ENCODE results near the gene CAPZB.

The CAPZB gene

DNA sequence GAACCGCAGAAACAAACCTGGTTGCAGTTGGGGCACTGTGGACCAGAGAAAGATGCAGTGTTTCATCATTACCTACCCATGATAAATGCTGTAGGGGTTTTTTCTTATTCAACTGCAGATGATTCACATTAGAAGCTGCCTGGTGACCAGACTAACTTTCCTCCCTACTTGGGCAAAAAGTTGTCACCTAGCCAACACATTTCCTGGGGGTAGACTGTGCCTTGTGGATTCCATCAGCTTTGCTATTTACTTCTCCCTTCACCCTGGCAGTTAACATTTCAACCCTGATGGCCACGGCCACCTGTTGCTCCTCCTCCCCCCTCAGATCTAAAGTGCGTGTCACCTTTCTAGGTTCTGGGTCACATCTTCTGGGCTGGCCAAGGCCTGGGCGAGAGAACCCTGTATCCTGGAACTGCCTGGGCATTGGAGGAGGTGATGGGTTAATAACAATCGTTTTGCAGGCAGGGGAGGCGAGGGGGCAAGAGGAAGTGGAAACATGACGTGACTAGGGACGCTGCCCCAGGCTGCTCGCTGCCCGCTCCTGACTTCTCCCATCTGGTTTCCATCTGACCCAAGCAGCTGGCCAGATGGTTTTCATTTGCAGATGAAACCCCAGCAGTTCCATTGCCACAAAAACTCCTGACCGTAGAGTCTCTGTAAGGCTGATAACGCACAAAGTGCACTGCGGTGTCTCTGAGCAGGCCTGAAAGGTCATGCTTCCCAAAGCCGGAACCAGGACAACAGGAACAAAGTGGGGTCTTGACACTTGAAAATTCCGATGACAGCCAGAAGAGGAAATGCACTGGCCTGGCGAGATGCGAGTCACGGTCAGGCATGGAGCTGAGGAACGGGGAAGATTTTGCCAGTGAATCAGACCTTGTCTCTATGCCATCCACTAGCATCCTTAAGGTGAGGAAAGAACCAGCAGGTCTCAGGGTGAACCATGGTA is 36.6 kb downstream of the CAPZB start:
- DNase-seq (ENCODE audit: low spot score): peak; percentile 40

DNA sequence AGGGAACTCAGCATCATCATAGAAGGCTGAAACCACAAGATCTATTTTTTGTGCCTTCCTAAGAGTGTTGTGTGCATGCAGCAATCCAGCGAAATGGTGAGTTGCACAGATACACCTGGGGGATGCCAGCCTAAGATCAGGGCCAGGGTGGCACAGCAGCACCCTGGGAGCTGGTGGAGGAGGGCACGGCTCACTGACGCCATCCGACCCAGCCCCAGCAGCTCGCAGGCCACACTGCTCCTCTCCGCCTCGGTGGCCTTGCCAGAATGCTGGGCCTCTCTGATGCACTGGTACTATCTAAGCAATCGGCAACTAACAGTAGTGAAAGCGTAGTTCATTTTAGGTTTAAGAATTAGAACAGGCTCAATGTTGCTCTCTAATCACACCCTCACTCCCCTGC is 37.8 kb downstream of the CAPZB start:
- no peak for DNase-seq (ENCODE audit: low spot score)

DNA sequence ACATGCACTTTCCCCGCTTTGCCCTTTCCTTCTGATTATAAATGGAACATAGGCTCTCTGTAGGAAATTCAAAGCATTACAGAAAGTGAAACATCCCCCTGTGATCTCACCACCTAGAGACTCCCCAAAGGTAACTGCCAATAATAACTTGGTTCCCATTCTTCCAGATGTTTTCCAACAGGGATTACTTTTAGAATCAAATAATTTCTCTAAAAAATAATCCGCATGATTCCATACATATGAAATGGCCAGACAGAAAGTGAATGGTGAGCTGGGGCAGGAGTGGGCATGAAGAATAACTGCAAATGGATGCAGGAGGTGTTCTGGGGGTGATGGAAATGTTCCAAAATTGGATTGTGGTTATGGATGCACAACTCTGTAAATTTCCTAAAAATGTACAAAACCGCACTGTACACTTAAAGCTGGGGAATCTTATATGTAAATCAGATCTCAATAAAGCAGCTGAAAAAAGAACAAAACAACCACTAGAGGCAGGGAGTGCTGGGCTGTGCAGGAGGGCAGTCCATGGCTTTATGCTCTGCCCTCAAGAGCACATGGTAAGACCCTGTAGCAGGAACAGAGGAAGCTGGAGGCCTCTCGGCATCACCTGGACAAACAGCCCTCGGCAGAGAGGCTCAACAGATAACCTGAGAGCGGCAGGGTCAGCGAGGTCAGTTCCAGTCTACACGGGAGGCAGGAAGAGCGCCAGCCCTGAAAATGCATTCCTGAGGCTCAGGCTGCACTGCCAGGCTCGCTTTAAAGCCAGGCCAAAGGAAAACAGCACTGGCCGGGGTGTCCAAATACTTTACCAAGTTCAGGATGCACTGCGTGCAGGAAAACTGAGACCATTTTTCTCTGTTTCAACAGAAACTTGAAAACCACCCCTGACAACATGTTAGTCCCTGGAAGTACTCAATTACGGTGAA is 39.7 kb downstream of the CAPZB start:
- DNase-seq (ENCODE audit: low spot score): no peak

DNA sequence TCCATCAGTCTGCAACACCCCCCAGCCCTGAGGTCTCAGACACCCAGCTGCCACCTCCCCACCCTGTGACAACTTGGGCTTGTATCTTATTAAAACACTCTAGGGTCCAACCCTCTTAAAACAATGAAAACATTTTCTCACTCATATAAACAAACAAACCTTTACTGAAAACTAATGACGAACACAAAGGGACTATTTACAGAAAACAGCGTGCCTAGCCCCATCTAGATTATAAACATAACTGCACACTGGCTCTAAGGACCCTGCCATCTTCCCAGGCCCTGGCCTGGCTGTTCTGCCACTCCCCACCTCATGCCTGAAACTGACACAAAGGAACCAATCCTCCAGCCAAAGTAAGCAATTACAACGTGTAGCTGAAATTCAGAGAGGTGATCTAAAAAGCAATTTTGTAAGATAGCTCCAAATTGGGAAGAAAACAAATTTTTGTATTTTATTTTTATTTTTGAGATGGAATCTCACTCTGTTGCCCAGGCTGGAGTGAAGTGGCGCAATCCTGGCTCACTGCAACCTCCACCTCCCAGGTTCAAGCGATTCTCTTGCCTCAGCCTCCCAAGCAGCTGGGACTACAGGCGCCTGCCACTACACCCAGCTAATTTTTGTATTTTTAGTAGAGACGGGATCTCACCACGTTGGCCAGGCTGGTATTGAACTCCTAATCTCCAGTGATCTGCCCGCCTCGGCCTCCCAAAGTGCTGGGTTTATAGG is 40.9 kb downstream of the CAPZB start:
- no peak for DNase-seq (ENCODE audit: low spot score)

DNA sequence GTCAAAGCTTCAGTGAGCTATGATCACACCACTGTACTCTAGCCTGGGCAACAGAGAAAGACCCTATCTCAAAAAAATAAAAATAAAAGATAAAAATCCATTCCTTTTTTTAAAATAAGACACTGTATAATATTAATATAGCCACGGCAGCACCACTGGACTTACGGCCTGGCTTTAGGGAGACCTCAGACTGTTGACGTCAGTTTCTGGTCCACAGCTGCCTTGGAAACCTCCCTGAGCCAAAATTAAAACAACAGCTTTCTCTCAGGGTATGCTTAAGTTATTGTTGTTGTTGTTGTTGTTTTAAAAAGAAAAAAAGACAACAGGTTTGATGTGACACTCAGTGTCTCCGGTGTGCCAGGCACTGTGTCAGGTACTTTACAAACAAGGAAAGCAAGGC is 42.0 kb downstream of the CAPZB start:
- no peak for DNase-seq (ENCODE audit: low spot score)

DNA sequence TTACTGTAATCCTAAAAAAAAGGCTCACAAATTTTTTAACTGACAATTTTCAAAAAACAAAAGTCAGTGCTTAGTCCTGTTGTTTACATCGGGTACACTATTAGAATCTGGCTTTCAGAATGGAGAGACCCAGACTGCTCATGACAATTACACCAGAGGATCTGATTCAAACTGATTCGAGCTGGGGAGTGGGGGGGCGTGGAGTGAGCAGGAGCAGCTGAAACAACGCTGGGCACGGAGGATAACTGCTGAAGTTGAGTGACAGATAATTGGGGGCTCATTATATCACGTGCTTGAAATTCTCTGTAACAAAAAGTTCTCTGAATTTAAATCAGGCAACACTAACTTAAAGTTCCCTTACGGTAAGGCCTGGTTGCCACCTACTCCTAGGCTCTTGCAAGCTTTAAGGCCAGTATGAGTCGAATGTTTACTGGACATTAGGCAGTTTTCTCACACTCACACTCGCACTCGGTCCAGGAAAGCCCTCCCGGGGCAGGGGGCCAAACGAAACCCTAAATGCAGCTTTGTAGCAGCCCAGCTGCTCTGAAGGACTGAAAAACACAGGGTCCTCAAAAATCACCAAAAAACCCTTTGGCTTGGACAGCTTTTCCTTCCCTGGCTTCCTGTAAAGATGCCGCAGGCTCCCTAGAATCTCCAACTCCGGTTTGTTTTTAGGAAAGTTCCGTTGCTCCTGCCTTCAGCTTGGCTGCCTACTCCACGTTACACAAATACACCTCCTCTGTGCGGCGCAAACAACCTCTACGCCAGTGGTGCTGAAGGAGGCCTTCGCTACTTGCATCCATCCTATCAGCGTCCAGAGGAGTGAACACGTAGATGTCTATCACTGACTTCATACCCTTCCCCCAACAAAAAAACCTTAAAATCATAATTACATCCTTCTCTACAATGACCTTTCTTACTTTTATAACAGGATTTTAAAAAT is 42.9 kb downstream of the CAPZB start:
- DNase-seq (ENCODE audit: low spot score): no peak

DNA sequence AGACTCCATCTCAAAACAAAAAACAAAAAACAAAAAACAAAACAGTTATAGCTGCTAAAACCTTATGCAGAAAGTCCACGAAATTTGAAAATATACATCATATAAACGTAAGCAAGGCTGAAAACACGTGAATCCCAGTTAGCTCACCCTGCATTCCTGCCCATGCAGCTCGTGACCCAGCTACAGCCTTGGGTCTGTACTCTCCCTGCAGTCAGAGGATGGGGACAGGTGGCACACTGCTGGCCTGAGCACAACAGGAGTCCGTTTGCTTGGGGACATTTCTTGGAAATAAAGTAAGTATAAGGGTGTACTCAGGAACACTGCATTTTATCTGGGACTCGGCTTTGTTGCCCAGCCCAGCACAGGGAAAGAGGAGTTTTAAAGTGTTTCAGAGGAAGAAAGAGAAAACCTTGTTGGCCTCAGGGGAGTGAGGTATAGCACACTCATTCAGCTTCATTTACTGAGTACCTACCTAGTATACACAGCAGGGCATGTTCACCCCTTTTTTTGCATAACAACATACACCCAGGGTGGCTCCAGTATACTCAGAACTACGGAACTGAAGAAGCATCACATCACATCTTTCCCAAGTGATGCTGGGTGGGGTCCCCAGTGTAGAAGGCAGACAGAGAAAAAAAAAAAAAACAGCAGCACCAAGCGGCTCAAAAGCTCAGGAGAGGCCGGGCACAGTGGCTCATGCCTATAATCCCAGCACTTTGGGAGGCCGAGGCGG is 44.1 kb downstream of the CAPZB start:
- DNase-seq (ENCODE audit: low spot score): no peak

DNA sequence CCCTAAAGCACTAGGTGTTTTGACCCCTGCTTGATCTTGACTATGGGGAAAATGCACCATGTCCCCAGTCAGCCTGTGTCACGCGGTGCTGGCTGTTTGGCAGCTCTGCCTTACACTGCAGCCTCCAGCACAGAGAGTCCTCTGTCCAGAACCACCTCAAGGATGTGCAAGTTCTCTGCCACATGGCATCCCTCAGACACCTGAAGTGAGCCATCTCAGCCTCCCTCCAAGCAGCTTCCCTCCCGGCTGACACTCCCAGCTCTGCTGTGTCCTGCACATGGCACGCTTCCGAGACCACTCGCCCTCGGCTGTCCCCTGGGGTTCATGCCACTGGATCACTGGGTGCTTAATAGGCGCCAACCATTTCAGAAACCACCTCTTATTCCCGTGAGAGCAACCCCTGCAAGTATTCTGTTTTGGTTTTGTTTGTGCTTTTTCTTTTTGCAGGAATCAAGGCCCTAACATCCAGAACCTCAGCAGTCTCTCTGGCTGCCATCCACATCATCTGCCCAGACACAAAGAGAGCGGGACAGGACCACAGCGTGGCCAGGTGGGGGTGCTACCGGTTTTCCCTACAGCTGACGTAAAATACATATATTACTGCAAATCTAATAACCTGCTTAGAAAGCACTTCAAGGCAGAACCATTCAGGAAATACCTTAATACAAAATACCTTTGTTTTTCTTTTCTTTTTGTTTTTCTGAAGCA is 45.7 kb downstream of the CAPZB start:
- DNase-seq (ENCODE audit: low spot score): peak; percentile 52

DNA sequence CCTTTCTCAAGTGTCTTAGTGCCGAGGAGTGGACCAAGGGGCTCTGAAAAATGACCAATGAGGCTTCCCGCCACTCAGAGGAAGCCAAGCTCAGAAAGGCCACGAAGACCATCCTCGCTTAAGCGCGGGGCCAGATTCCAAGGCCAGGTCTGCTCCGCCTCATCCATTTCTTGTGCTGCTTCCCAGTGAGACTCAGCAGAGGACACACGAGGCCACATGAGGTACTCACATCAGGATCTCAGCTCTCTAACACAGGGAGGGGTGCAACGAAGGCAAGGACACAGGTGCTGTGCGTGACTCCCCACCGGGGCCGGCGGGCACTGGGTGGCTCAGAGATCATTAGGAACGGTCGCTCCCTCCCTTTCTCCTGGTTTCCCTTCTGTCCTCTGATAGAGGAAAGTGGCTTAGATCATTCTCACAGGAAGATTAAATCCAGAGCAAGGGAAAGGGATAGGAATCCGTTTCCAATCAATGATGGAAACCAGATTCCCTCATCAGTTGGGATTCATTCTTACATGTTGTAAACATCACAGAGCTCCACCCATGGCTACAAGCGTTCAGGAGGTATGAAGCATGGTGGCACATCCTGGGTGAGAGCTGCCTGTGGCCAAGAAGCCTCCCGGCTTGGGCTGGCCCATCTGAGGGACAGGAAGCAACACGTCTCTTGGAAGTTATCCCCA is 46.7 kb downstream of the CAPZB start:
- DNase-seq (ENCODE audit: low spot score): no peak

DNA sequence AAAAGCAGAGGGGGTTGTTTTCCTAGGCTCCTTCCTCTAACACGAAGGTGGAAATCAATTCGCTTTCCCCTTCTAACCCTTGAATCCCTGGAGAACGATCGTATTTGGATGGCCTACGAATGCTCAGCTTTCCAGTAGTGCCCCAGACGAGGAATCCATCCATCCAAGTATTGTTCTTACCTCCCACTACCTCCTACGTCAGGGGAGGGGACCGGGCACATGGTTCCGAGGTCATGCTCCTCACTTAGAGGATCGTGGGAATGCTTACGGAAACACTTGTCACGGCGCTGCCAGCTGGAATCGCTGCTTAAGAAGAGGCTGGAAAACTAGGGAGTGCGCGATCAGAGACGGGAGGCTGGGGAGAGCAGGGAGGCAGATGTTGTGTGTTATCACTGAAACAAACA is 47.4 kb downstream of the CAPZB start:
- DNase-seq (ENCODE audit: low spot score): peak; percentile 28

DNA sequence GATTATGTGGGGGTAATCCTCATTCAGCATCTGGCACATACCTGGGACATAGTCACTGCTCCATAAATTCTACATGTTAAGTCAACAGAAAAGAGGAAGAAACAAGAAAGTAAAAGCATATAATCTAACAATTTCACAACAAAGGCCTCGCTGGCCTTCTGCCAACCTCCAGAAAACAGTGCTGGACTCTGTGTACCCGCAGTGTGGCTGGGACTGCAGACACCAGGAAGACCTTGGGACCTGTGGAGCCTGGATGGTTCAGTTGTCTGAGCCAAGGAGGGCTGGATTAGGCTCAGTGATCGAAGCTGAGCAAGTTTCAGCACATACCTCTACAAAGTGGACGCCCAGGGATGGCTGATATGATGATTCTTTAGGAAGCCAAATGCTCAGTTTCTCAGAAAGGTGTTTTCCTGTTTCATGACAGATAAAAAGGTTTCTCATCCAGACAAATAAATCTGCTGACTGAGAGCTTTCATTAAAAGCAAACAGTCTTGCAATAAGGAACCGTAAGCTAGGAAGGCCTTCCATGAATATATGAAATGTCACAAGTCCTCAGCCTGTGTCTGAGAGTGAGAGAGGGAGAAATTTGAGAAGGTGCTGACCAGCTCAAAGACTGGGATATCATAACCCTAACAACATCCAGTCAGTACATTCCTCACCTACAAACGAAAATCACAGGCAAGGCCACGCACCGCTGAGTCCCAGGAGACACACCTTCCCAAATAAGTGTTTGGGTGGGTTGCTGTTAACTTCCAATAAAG is 48.4 kb downstream of the CAPZB start:
- DNase-seq (ENCODE audit: low spot score): peak; percentile 28

DNA sequence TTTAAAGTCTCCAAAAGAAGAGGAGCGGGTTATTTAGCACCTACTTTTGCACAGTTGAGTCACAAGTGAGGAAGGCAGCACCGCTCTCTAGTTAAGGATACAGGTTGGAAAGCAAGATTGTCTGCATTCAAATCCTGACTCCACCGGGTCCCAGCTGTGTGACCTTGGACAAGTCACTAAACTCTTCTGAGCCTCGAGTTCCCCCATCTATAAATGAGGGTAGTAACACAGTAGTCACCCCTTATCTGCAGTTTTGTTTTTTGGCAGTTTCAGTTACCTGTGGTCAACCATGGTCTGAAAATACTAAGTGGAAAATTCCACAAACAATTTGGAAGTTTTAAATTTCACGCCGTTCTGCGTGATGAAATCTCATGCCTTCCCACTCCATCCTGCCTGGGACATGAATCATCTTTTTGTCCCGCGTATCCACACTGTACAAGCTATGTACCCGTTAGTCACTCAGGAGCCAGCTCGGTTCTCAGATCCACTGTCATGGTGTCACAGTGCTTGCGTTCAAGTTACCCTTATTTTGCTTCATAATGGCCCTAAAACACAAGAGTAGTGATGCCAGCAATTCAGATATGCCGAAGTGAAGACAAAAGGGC is 49.4 kb downstream of the CAPZB start:
- no peak for DNase-seq (ENCODE audit: low spot score)

DNA sequence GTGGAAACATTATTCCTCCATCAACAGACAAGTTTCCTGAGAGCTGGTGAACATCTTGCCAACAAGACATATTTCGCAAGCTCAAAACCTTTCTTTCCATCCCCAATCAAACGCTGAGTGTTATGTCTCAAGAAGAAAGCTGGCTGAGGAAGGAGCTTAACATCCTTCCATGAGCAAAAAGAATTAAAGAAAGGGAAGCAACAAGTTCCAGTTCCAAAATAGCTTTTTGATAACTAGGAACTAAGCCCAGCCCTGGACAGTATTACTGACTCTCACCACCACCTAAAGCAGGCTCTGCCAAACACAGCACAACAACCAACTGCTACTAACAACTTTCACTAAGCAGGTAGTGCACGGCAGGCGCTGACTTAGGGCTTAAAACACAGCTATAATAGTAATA is 50.2 kb downstream of the CAPZB start:
- peak; percentile 58 for DNase-seq (ENCODE audit: low spot score)

DNA sequence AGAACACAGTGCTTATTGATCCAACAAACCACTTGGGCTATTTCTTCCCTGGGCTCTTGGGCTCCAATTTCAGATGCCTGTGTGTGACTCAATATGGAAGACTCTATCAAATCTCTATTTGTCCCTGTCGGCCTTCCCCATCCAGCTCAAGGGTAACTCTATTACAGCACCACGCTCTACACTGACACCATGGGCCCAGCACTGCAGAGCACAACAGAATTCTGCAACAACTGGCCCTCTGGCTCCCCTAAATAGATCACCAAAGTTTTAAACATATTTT is 51.7 kb downstream of the CAPZB start:
- no peak for DNase-seq (ENCODE audit: low spot score)

DNA sequence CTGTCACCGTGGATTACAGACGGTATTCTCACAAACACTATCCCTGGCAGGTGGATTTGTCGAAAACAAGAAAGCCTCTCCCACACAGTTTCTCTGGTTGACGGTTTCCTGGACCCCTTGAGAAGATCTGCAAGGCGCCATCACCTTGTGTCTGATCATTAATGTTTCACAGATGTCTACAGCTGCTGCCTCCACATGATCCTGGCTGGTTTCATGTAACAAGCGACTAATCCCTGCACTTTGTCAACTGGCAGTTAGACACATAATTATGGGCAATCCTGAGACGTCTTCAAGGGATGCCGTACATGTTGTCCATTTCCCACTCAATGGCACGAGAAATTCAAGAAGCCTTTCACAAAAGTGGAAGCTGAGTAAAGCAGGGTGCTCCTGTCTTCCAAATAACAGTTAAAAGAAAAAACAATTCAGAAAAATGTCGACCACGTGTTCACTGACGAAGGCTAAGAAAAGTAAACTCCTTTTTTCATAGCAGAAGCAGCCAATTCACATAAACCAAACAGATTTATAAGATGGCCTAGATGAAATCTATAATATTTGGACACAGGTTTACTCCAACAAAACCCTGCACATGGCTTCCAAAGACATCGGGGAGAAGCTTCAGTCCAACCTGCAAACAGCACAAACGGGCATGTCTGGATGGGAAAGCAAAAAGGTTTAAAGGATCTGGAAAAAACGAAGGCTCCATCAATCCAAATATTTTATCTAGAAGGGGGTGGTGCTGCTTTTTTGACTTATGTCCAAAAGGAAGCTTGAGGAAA is 52.2 kb downstream of the CAPZB start:
- DNase-seq (ENCODE audit: low spot score): no peak

DNA sequence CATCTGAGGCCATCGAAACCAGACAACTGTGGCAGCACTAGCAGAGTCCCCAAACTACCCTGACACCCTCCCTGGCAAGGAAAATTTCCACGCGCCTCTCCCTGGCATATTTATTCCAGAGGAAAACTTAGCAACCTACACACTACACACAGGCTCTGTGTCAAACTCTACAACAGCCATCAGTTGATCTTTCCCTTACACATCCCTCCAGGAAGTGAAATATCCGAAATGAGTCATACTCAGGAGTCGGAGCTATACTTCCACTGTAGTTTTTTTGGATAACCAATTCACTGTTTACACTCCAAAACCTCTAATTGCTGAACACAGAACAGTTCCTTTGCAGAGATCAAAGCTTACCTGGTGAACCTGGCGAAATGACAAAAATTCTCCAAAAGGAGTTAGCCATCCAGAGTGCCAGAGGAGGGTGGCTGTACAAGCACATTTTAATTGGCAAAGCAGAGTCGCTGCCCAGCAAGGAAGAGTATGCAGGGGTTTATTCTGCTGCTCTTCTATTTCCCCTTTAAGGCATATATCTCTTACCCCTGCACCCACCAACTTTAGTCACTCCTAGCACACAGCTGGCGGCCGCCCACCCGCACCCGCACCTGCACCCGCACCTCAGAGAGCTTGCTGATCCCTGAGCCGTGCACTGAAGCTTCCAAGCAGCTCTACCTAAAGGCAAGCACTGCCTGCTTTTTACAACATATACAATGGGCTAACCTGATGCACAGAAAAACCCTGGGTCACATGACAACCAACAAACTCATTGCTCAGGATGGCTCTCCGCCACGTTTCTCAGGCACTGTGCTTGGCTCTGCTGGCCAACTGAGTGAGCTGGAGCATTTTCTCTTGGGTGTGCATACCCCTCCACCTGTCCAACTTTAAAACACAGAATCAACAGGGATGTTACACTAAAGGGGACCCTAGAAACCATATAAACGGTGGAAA is 54.9 kb downstream of the CAPZB start:
- peak; percentile 33 for DNase-seq (ENCODE audit: low spot score)
